Astrocyte (in vitro differentiated cells and primary cell): Measurements from ENCODE around the gene ALCAM. TPM values are rescaled to one million over a fixed set of nuclear protein-coding genes. Genes with fewer than 3 reads are reported as not detected.

Experiments
- DNase-seq: peaks from one replicate; pipeline ENCODE4 v3.0.0-alpha.2; 2010; ENCODE audit warnings: low read depth
- FAIRE-seq: peaks from 2 replicates; lab custom pipeline; 2011; peaks lifted over from hg19 to GRCh38; lab: Jason Lieb, UNC
- H2AFZ ChIP-seq: 2 replicates; pipeline ENCODE4 v1.6.0; 2012; ENCODE audit warnings: low read depth, low read length, inconsistent platforms
- H3K27ac ChIP-seq: 2 replicates; pipeline ENCODE4 v1.5.1; 2011; ENCODE audit warnings: low read depth, low read length, inconsistent platforms
- H3K27me3 ChIP-seq: 2 replicates; pipeline ENCODE4 v1.6.0; 2011; ENCODE audit warnings: low read length, inconsistent platforms; ENCODE audit not compliant: insufficient read depth
- H3K36me3 ChIP-seq: 2 replicates; pipeline ENCODE4 v1.5.1; 2011; ENCODE audit warnings: low read length, inconsistent platforms; ENCODE audit not compliant: insufficient read depth
- H3K4me1 ChIP-seq: 2 replicates; pipeline ENCODE4 v1.5.1; 2011; ENCODE audit warnings: low read length, inconsistent platforms; ENCODE audit not compliant: insufficient read depth
- H3K4me2 ChIP-seq: 2 replicates; pipeline ENCODE4 v1.6.0; 2012; ENCODE audit warnings: low read length, inconsistent platforms
- H3K4me3 ChIP-seq: 2 replicates; pipeline ENCODE4 v1.5.1; 2011; ENCODE audit warnings: low read depth, mild to moderate bottlenecking, low read length, inconsistent platforms; ENCODE audit not compliant: insufficient read depth
- H3K79me2 ChIP-seq: 2 replicates; pipeline ENCODE4 v1.6.0; 2012; ENCODE audit warnings: mild to moderate bottlenecking, low read length, inconsistent platforms; ENCODE audit not compliant: insufficient read depth
- H3K9ac ChIP-seq: 2 replicates; pipeline ENCODE4 v1.6.0; 2012; ENCODE audit warnings: mild to moderate bottlenecking, low read length, inconsistent platforms
- H3K9me3 ChIP-seq: 2 replicates; pipeline ENCODE4 v1.5.1; 2012; ENCODE audit warnings: low read depth, mild to moderate bottlenecking, low read length, inconsistent platforms; ENCODE audit not compliant: insufficient read depth
- H4K20me1 ChIP-seq: 2 replicates; pipeline ENCODE4 v1.6.0; 2012; ENCODE audit warnings: low read length, inconsistent platforms; ENCODE audit not compliant: insufficient read depth
- H3K27ac Mint-ChIP-seq: one replicate; pipeline ENCODE4 v1.8.0; 2021; ENCODE audit warnings: mild to moderate bottlenecking, mixed read lengths; ENCODE audit not compliant: unreplicated experiment
- H3K27me3 Mint-ChIP-seq: one replicate; pipeline ENCODE4 v1.8.0; 2021; ENCODE audit warnings: low read depth, mixed read lengths; ENCODE audit not compliant: unreplicated experiment
- H3K36me3 Mint-ChIP-seq: one replicate; pipeline ENCODE4 v1.8.0; 2021; ENCODE audit warnings: low read depth, mixed read lengths; ENCODE audit not compliant: unreplicated experiment
- H3K4me1 Mint-ChIP-seq: one replicate; pipeline ENCODE4 v1.8.0; 2021; ENCODE audit warnings: low read depth, mixed read lengths; ENCODE audit not compliant: unreplicated experiment
- H3K4me3 Mint-ChIP-seq: one replicate; pipeline ENCODE4 v1.8.0; 2021; ENCODE audit warnings: mild to moderate bottlenecking, moderate library complexity, mixed read lengths; ENCODE audit not compliant: unreplicated experiment
- H3K9me3 Mint-ChIP-seq: one replicate; pipeline ENCODE4 v1.8.0; 2021; ENCODE audit warnings: mild to moderate bottlenecking, mixed read lengths; ENCODE audit not compliant: unreplicated experiment
- EZH2 ChIP-seq: IDR thresholded peaks from 2 replicates; pipeline ENCODE4 v1.6.1; 2012; ENCODE audit warnings: mild to moderate bottlenecking, low read length, inconsistent platforms; ENCODE audit not compliant: insufficient read depth
- total RNA-seq: library from RNA; stranded (reverse); gene quantifications from 2 replicates; pipeline ENCODE4 v1.2.1, GENCODE V29; 2021
- TF ChIP-seq, protein P1 (sequence below): IDR thresholded peaks from 2 replicates; pipeline ENCODE4 v1.5.1; 2011; ENCODE audit warnings: low read depth, mild to moderate bottlenecking, inconsistent platforms, low read length, moderate library complexity; ENCODE audit not compliant: insufficient read depth

The ALCAM gene
- total RNA-seq, 1 donor from 2014 or later, result 154 TPM

DNA sequence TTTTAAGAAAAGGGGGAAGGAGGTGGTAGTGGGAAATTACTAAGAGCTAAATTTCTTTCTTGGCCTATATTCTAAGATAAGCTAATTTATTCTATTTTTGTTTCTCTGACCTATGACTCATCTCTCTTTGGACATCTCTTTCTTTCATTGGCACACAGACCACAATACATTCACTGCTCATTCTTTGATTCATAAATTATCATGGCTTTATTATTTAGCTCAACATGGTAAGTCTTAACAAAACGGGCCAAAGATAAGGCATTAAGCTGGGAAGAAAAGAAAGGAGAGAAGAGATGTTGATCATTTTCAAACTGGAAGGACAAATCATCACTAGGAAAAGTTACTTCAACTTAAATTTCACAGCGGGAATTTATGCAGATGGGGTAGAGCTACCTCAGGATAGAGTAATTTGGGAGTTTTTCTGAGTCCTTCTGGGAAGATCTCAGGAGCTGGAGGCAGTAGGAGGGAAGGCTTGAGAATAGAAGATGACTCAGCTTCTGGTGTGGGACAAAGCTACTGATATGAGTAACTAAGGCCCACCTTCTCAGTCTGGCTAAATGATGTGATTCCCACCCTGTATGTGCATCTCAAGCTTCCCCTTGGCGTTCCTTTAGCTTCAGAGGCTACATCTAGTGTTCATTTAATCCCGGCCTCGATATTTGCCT lies 7.5 kb upstream of the ALCAM start:
- H3K27ac ChIP-seq, result peak overlapping the region; percentile 90

DNA sequence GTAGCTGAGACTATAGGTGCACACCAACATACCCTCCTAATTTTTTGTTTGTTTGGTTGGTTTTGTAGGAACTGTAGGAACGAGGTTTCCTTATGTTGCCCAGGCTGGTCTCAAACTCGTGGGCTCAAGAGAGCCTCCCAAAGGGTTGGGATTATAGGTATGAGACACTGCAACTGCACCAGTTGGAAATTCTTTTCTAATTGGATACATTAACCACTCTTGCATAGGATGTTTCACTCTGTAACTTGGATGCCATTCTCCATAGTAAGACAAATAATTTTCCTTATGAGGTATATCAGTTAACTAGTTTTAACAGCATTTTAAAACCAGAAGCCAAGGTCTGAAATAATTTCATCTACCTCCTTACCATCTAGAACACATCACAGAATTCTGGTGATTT lies 6.7 kb upstream of the ALCAM start:
- Histone ChIP-seq H4K20me1 (no peaks in the 10 kb centered on the region), H3K9me3 (no peaks in the 10 kb centered on the region), H3K27me3 (no peaks in the 10 kb centered on the region), H2AFZ (peak overlapping the region; percentile 19), H3K36me3 (no peaks in the 10 kb centered on the region), H3K4me2 (peak overlapping the region; percentile 54), H3K4me3 (peak overlapping the region; percentile 6), H3K79me2 (no peaks in the 10 kb centered on the region), H3K9ac (peak overlapping the region; percentile 60), H3K4me1 (peaks cover 49% of the 10 kb centered on the region), H3K27ac (peak overlapping the region; percentile 90)
- H3K36me3 Mint-ChIP-seq, result no peaks in the 10 kb centered on the region
- peak; percentile 17 for FAIRE-seq
- peak overlapping the region; percentile 86 for H3K27ac Mint-ChIP-seq
- H3K4me1 Mint-ChIP-seq, result peaks cover 50% of the 10 kb centered on the region
- no peak for TF ChIP-seq EZH2
- TF ChIP-seq, protein P1, sequence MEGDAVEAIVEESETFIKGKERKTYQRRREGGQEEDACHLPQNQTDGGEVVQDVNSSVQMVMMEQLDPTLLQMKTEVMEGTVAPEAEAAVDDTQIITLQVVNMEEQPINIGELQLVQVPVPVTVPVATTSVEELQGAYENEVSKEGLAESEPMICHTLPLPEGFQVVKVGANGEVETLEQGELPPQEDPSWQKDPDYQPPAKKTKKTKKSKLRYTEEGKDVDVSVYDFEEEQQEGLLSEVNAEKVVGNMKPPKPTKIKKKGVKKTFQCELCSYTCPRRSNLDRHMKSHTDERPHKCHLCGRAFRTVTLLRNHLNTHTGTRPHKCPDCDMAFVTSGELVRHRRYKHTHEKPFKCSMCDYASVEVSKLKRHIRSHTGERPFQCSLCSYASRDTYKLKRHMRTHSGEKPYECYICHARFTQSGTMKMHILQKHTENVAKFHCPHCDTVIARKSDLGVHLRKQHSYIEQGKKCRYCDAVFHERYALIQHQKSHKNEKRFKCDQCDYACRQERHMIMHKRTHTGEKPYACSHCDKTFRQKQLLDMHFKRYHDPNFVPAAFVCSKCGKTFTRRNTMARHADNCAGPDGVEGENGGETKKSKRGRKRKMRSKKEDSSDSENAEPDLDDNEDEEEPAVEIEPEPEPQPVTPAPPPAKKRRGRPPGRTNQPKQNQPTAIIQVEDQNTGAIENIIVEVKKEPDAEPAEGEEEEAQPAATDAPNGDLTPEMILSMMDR, result no peak
- no peak for DNase-seq
- no peaks in the 10 kb centered on the region for H3K27me3 Mint-ChIP-seq
- H3K4me3 Mint-ChIP-seq, result no peak overlapping the region
- H3K9me3 Mint-ChIP-seq, result no peaks in the 10 kb centered on the region

More for the DNA sequence above, 7.5 kb upstream of the ALCAM start:
- no peaks in the 10 kb centered on the region for H3K36me3 Mint-ChIP-seq
- H3K4me1 ChIP-seq, result peaks cover 49% of the 10 kb centered on the region
- H3K4me3 ChIP-seq, result peak overlapping the region; percentile 6
- peak; percentile 90 for FAIRE-seq
- no peaks in the 10 kb centered on the region for H4K20me1 ChIP-seq
- no peaks in the 10 kb centered on the region for H3K9me3 ChIP-seq
- H3K4me1 Mint-ChIP-seq, result peaks cover 50% of the 10 kb centered on the region
- H3K79me2 ChIP-seq, result no peaks in the 10 kb centered on the region
- peak overlapping the region; percentile 60 for H3K9ac ChIP-seq
- peak overlapping the region; percentile 54 for H3K4me2 ChIP-seq
- H2AFZ ChIP-seq, result peak overlapping the region; percentile 19
- no peaks in the 10 kb centered on the region for H3K36me3 ChIP-seq
- no peaks in the 10 kb centered on the region for H3K27me3 Mint-ChIP-seq
- no peaks in the 10 kb centered on the region for H3K27me3 ChIP-seq
- H3K4me3 Mint-ChIP-seq, result no peak overlapping the region
- H3K27ac Mint-ChIP-seq, result peak overlapping the region; percentile 86
- TF ChIP-seq, protein P1, result no peak
- TF ChIP-seq EZH2, result no peak
- peaks cover under 1% of the 10 kb centered on the region for H3K9me3 Mint-ChIP-seq
- DNase-seq, result peak; percentile 88

DNA sequence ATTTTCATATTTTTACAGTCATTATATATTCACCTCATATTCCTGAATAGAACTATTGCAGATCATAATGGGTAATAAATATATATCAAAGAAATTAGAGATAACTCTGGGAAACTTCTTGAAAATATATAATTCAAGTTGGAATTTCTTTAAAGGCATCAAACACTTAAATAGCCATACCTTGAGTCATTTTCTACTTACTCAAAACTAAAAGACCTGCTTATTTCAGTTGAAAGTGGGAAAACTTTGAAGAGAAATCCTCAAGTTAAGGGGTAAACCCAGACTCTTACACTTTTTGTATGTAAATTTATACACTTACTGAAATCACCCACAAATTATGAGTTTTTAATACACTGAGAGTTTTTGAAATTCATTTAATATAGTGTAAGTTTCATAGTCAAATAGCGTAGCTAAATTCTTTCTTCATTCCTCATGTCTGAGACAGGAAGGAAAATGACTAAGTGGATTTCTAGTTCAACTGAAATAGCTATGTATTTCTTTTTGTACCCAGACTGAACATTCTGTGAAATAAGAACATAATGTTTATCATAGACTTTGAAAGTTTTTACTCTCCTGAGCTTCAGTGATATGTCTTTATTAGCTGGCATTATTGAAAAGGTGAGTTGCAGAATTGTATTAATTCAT lies 4.6 kb upstream of the ALCAM start:
- no peak overlapping the region for H3K4me3 Mint-ChIP-seq
- H3K4me1 Mint-ChIP-seq, result peaks cover 45% of the 10 kb centered on the region
- H3K9ac ChIP-seq, result peak overlapping the region; percentile 62

More for the DNA sequence above, 4.6 kb upstream of the ALCAM start:
- Histone ChIP-seq H3K4me2 (peak overlapping the region; percentile 77), H3K4me3 (no peak overlapping the region), H2AFZ (no peak overlapping the region), H3K9me3 (no peaks in the 10 kb centered on the region), H3K27me3 (no peaks in the 10 kb centered on the region), H3K79me2 (peaks cover 4% of the 10 kb centered on the region), H3K27ac (peak overlapping the region; percentile 95), H3K36me3 (no peaks in the 10 kb centered on the region), H4K20me1 (no peaks in the 10 kb centered on the region), H3K4me1 (peaks cover 45% of the 10 kb centered on the region)
- no peak for TF ChIP-seq EZH2
- TF ChIP-seq, protein P1, result no peak
- DNase-seq (peak; percentile 69), FAIRE-seq (no peak)
- no peaks in the 10 kb centered on the region for H3K27me3 Mint-ChIP-seq
- H3K27ac Mint-ChIP-seq, result peak overlapping the region; percentile 96
- H3K9me3 Mint-ChIP-seq, result no peaks in the 10 kb centered on the region
- H3K36me3 Mint-ChIP-seq, result no peaks in the 10 kb centered on the region
